Cardiac muscle cell (in vitro differentiated cells and primary cell): ENCODE measurements around the gene KRTAP12-1. TPM values are rescaled to one million over a fixed set of nuclear protein-coding genes. Genes with fewer than 3 reads are reported as not detected.
"Not testable (repeated sequence)": the region's sequence is repeated elsewhere in the genome, so short reads cannot be mapped to it uniquely, and the experiment has no call there.

Experiments used
- DNase-seq, 2 donors: peaks; one replicate each; pipeline versions ENCODE4 v3.0.0 to v3.0.0-alpha.2; 2010 to 2017; ENCODE audit warnings: low read depth in 1 of 2, low spot score in 1 of 2
- H3K27ac ChIP-seq: fragments of 200-600 bp; sonication (generic); 2 replicates; pipeline ENCODE4 v1.5.1; 2016
- H3K27me3 ChIP-seq: fragments of 200-600 bp; sonication (generic); 2 replicates; pipeline ENCODE4 v1.6.0; 2016; ENCODE audit warnings: control low read depth
- H3K36me3 ChIP-seq: fragments of 200-600 bp; sonication (generic); 2 replicates; pipeline ENCODE4 v1.5.1; 2016; ENCODE audit warnings: control low read depth
- H3K4me1 ChIP-seq: fragments of 200-600 bp; sonication (generic); 2 replicates; pipeline ENCODE4 v1.8.1; 2017; ENCODE audit warnings: low read depth, mild to moderate bottlenecking, mixed run types
- H3K4me3 ChIP-seq: fragments of 200-600 bp; sonication (generic); 2 replicates; pipeline ENCODE4 v1.5.1; 2016; ENCODE audit warnings: mild to moderate bottlenecking
- H3K9me3 ChIP-seq: fragments of 200-600 bp; sonication (generic); 2 replicates; pipeline ENCODE4 v1.5.1; 2017; ENCODE audit warnings: low read depth, mild to moderate bottlenecking, control low read depth
- CTCF ChIP-seq: IDR thresholded peaks from 2 replicates; pipeline ENCODE4 v1.5.1; 2012; ENCODE audit warnings: low read depth, mild to moderate bottlenecking, low read length
- polyA plus RNA-seq: library from polyadenylated mRNA; unstranded; fragments of >200 nt; fragmentation: Nextera tagmentation; extraction: Ambion mirVana; gene quantifications from 2 replicates; pipeline ENCODE4 v1.2.1, GENCODE V29; 2016
- total RNA-seq: library from RNA; depleted of rRNA; stranded (reverse); fragments of >200 nt; gene quantifications from 2 replicates; pipeline ENCODE4 v1.2.3, GENCODE V29; 2016

The KRTAP12-1 gene
- total and polyA plus RNA-seq, 2 experiments from 2014 or later: not detected

- no peaks in the 10 kb centered on the region for H3K4me1 ChIP-seq
- H3K4me3 ChIP-seq: no peak overlapping the region
- no peaks in the 10 kb centered on the region for H3K36me3 ChIP-seq
- TF ChIP-seq CTCF: no peak
- DNase-seq: no peak
- no peak overlapping the region for H3K27ac ChIP-seq
- no peaks in the 10 kb centered on the region for H3K27me3 ChIP-seq
- H3K9me3 ChIP-seq: no peaks in the 10 kb centered on the region
Observed at GRCh38 chr21:44686000-44686781, 4.2 kb upstream of the KRTAP12-1 start.

- not testable (repeated sequence) for H3K4me3 ChIP-seq, DNase-seq, H3K36me3 ChIP-seq, H3K9me3 ChIP-seq, H3K4me1 ChIP-seq, H3K27ac ChIP-seq, H3K27me3 ChIP-seq
Observed at GRCh38 chr21:44685050-44685449, 3.1 kb upstream of the KRTAP12-1 start.

GRCh38 chr21:44684483-44684882, 2.5 kb upstream of the KRTAP12-1 start:
- Histone ChIP-seq H3K27ac (no peak overlapping the region), H3K9me3 (no peaks in the 10 kb centered on the region), H3K36me3 (no peaks in the 10 kb centered on the region), H3K4me1 (no peaks in the 10 kb centered on the region), H3K4me3 (no peak overlapping the region), H3K27me3 (no peaks in the 10 kb centered on the region)
- TF ChIP-seq CTCF: no peak
- DNase-seq: no peak

GRCh38 chr21:44684077-44684476, 2.1 kb upstream of the KRTAP12-1 start:
- Histone ChIP-seq H3K4me3 (no peak overlapping the region), H3K27me3 (no peaks in the 10 kb centered on the region), H3K36me3 (no peaks in the 10 kb centered on the region), H3K27ac (no peak overlapping the region), H3K9me3 (no peaks in the 10 kb centered on the region), H3K4me1 (no peaks in the 10 kb centered on the region)
- no peak for DNase-seq
- TF ChIP-seq CTCF: no peak

- Histone ChIP-seq H3K4me1 (no peaks in the 10 kb centered on the region), H3K27me3 (no peaks in the 10 kb centered on the region), H3K27ac (no peak overlapping the region), H3K9me3 (no peaks in the 10 kb centered on the region), H3K4me3 (no peak overlapping the region), H3K36me3 (no peaks in the 10 kb centered on the region)
- no peak for TF ChIP-seq CTCF
- DNase-seq: no peak
Observed at GRCh38 chr21:44682580-44683151, 703 bp upstream of the KRTAP12-1 start.

GRCh38 chr21:44681152-44681551, 811 bp downstream of the KRTAP12-1 start:
- Histone ChIP-seq H3K27me3 (no peaks in the 10 kb centered on the region), H3K4me3 (no peak overlapping the region), H3K36me3 (no peaks in the 10 kb centered on the region), H3K27ac (no peak overlapping the region), H3K4me1 (no peaks in the 10 kb centered on the region), H3K9me3 (no peaks in the 10 kb centered on the region)
- DNase-seq: no peak
- no peak for TF ChIP-seq CTCF
